HepG2 (cell line): Measurements from ENCODE around the gene SVBP. TPM values are rescaled to one million over a fixed set of nuclear protein-coding genes. Genes with fewer than 3 reads are reported as not detected.

Experiments used
- ATAC-seq: fragments of 200-7000 bp; cut with Tn5 transposase; 3 replicates; pipeline ENCODE4 v1.9.1; 2020; ENCODE audit warnings: mild to moderate bottlenecking, moderate library complexity
- BruUV-seq: library from RNA; stranded (reverse); fragments of 400-500 nt; replicated peaks from 2 replicates; lab custom pipeline; 2021; lab: Mats Ljungman, UMichigan
- CTCF ChIA-PET: fragments of 300-600 bp; formaldehyde crosslinking; extraction: SDS; loops from one replicate; lab custom pipeline; 2021; ENCODE audit warnings: low total read pairs, inconsistent platforms, low intra/inter-chr PET ratio; lab: Yijun Ruan, JAX
- POLR2A ChIA-PET: fragments of 350-600 bp; sonication (Branson Sonifier 250); formaldehyde crosslinking; loops from one replicate; lab custom pipeline; 2020; ENCODE audit warnings: antibody characterized with exemption, inconsistent platforms; lab: Yijun Ruan, JAX
- DNase-seq: peaks from one replicate; pipeline ENCODE4 v3.0.0-alpha.2; 2015; ENCODE audit warnings: low spot score
- FAIRE-seq: peaks from 3 replicates; lab custom pipeline; 2011; peaks lifted over from hg19 to GRCh38; lab: Jason Lieb, UNC
- H2AFZ ChIP-seq: one replicate; pipeline ENCODE4 v1.6.1; 2011; ENCODE audit warnings: low read length, inconsistent platforms
- H3K27ac ChIP-seq: fragments of 300-600 bp; 3 replicates; pipeline ENCODE4 v1.8.0; 2011; ENCODE audit warnings: mixed run types, mild to moderate bottlenecking, mixed read lengths, low read length, inconsistent platforms; ENCODE audit not compliant: insufficient read depth; ENCODE audit errors: extremely low read length
- H3K27me3 ChIP-seq, 2 experiments: fragments of 200-600 bp in 1 of 2; 2 replicates in 1 of 2; 3 replicates in 1 of 2; pipeline versions ENCODE4 v1.6.0 to v1.8.0; 2011; ENCODE audit warnings: low read length in 2 of 2, mild to moderate bottlenecking in 2 of 2, moderate library complexity in 2 of 2, inconsistent platforms in 1 of 2; ENCODE audit not compliant: insufficient read depth in 2 of 2, control insufficient read depth in 1 of 2
- H3K36me3 ChIP-seq, 2 experiments: fragments of 200-600 bp in 1 of 2; replicated peaks in 1 of 2; 2 replicates in 1 of 2; 3 replicates in 1 of 2; pipeline versions ENCODE4 v1.5.1 to v1.8.0; 2011; ENCODE audit warnings: low read length in 2 of 2, inconsistent platforms in 1 of 2; ENCODE audit not compliant: insufficient read depth in 2 of 2, control insufficient read depth in 1 of 2
- H3K4me1 ChIP-seq: 2 replicates; pipeline ENCODE4 v1.5.1; 2012; ENCODE audit warnings: low read length, inconsistent platforms; ENCODE audit not compliant: insufficient read depth
- H3K4me2 ChIP-seq: 2 replicates; pipeline ENCODE4 v1.6.0; 2011; ENCODE audit warnings: low read depth, low read length, inconsistent platforms
- H3K4me3 ChIP-seq, 3 experiments: fragments of 200-600 bp in 1 of 3; sonication (generic), shearing (Covaris generic) in 1 of 3; replicated peaks in 1 of 3; 2 replicates each; pipeline ENCODE4 v1.5.1; 2011 to 2016; ENCODE audit warnings: low read length in 3 of 3, inconsistent platforms in 2 of 3, low read depth in 2 of 3, mild to moderate bottlenecking in 2 of 3, control low read depth in 1 of 3, mixed read lengths in 1 of 3; ENCODE audit not compliant: insufficient read depth in 1 of 3
- H3K79me2 ChIP-seq: one replicate; pipeline ENCODE4 v1.6.1; 2011; ENCODE audit warnings: low read length, inconsistent platforms; ENCODE audit not compliant: insufficient read depth
- H3K9ac ChIP-seq: 2 replicates; pipeline ENCODE4 v1.6.0; 2011; ENCODE audit warnings: mild to moderate bottlenecking, low read depth, low read length, inconsistent platforms; ENCODE audit not compliant: insufficient read depth
- H3K9me3 ChIP-seq: 2 replicates; pipeline ENCODE4 v1.5.1; 2012; ENCODE audit warnings: mild to moderate bottlenecking, low read length
- H4K20me1 ChIP-seq: 2 replicates; pipeline ENCODE4 v1.6.0; 2011; ENCODE audit warnings: inconsistent platforms, mild to moderate bottlenecking, low read length, moderate library complexity; ENCODE audit not compliant: insufficient read depth
- ELF1 ChIP-seq: sonication (generic); formaldehyde crosslinking; IDR thresholded peaks from 2 replicates; pipeline ENCODE4 v1.4.0; 2020; ENCODE audit warnings: missing genetic modification reagents
- FOXK1 ChIP-seq: sonication (generic); formaldehyde crosslinking; IDR thresholded peaks from 2 replicates; pipeline ENCODE4 v1.4.0; 2020; ENCODE audit warnings: low read depth, missing genetic modification reagents, borderline replicate concordance
- KLF12 ChIP-seq: sonication (generic); formaldehyde crosslinking; IDR thresholded peaks from 2 replicates; pipeline ENCODE4 v1.4.0; 2020; ENCODE audit warnings: missing genetic modification reagents, borderline replicate concordance
- RERE ChIP-seq: IDR thresholded peaks from 2 replicates; pipeline ENCODE4 v1.6.1; 2016; ENCODE audit warnings: low read depth, missing genetic modification reagents, missing compliant biosample characterization
- SNRNP70 ChIP-seq: fragments of 200-400 bp; formaldehyde crosslinking; IDR thresholded peaks from 2 replicates; pipeline ENCODE4 v1.6.1; 2017; ENCODE audit warnings: mild to moderate bottlenecking, low read depth, low read length, moderate library complexity
- SP1 ChIP-seq, 2 experiments: fragments of 450-650 bp in 1 of 2; sonication (generic) in 1 of 2; formaldehyde crosslinking in 1 of 2; IDR thresholded peaks; 2 replicates each; pipeline versions ENCODE4 v1.4.0 to v1.6.1; 2016 to 2020; ENCODE audit warnings: missing genetic modification reagents in 1 of 2
- ZBTB10 ChIP-seq: sonication (generic); formaldehyde crosslinking; IDR thresholded peaks from 2 replicates; pipeline ENCODE4 v1.4.0; 2020; ENCODE audit warnings: missing genetic modification reagents, borderline replicate concordance
- ZBTB20 ChIP-seq: sonication (generic); formaldehyde crosslinking; IDR thresholded peaks from 2 replicates; pipeline ENCODE4 v1.8.1; 2023; ENCODE audit warnings: missing genetic modification reagents, low read depth, mild to moderate bottlenecking, borderline replicate concordance
- ZNF362 ChIP-seq: sonication (generic); formaldehyde crosslinking; IDR thresholded peaks from 2 replicates; pipeline ENCODE4 v1.4.0; 2020; ENCODE audit warnings: missing genetic modification reagents, mild to moderate bottlenecking, borderline replicate concordance
- WGBS: methylation state at CpG from one replicate; pipeline ENCODE4 v1.1.6; 2017; ENCODE audit warnings: low lambda C conversion rate; 5-methylcytosine and 5-hydroxymethylcytosine counted together
- in situ Hi-C: cut with HindIII; loops from 2 replicates; pipeline ENCODE4 v1.10.0; 2017; ENCODE audit warnings: low pct_unique_long_range_greater_than_20kb; ENCODE audit not compliant: extremely low pct_ligation_motif_present
- intact Hi-C: fragments of 100-400 bp; cut with micrococcal nuclease; formaldehyde crosslinking; loops from one replicate; pipeline ENCODE4 v1.10.0; 2022; ENCODE audit not compliant: unreplicated experiment
- polyA plus RNA-seq, 8 experiments: library from polyadenylated mRNA; depleted of rRNA in 3 of 8; stranded (reverse) in 7 of 8; unstranded in 1 of 8; fragments of >200 nt; fragmentation: Illumina TruSeq in 4 of 8; extraction: Trizol in 4 of 8; gene quantifications; 2 replicates each; pipeline versions ENCODE4 v1.2.1 to v1.2.3, GENCODE V29; 2011 to 2016; ENCODE audit warnings: low read depth in 4 of 8, missing spikeins in 1 of 8, mixed read lengths in 1 of 8; ENCODE audit not compliant: insufficient read depth in 1 of 8
- total RNA-seq, 5 experiments: library from RNA; depleted of rRNA; stranded (reverse); fragments of >200 nt; fragmentation: Illumina TruSeq; extraction: Trizol; gene quantifications; 2 replicates each; pipeline ENCODE4 v1.2.3, GENCODE V29; 2016; ENCODE audit warnings: low read depth in 1 of 5
- TF ChIP-seq, protein P1 (sequence below): sonication (generic); formaldehyde crosslinking; IDR thresholded peaks from 2 replicates; pipeline ENCODE4 v1.5.0; 2020; ENCODE audit warnings: mild to moderate bottlenecking, missing genetic modification reagents, moderate library complexity

The SVBP gene
- total and polyA plus RNA-seq, 2 of the 13 experiments (the other 11 are each of a cell fraction or from before 2014, with no cell fraction given), result 28.8 to 48.2 TPM

GRCh38 chr1:42834803-42835202, 17.6 kb upstream of the SVBP start:
- intact Hi-C loops, result no loop called here
- Histone ChIP-seq H3K9ac (no peak overlapping the region), H3K9me3 (no peaks in the 10 kb centered on the region), H3K4me1 (no peaks in the 10 kb centered on the region), H3K4me3 (no peak overlapping the region), H3K27me3 (no peaks in the 10 kb centered on the region), H2AFZ (no peak overlapping the region), H3K79me2 (no peaks in the 10 kb centered on the region), H4K20me1 (no peaks in the 10 kb centered on the region), H3K27ac (no peak overlapping the region), H3K4me2 (no peak overlapping the region), H3K36me3 (no peaks in the 10 kb centered on the region)
- FAIRE-seq, result no peak
- in situ Hi-C loops, result no loop called here
- ChIA-PET CTCF (no interaction called here), POLR2A (no interaction called here)
- no peak for ATAC-seq
- DNase-seq, result no peak
- BruUV-seq, result no TSS peak
- WGBS, result 90% methylated on average over 5 of the region's 5 CpGs
- TF ChIP-seq RERE (CRISPR knock-in tag) (no peak), ZBTB20 (CRISPR knock-in tag) (no peak), ELF1 (CRISPR knock-in tag) (no peak), SP1 (IDR thresholded peaks at IDR 0.05) (no peak), SP1 (CRISPR knock-in tag; IDR thresholded peaks at IDR 0.05) (no peak), FOXK1 (no peak), SNRNP70 (no peak), KLF12 (no peak), ZBTB10 (no peak), ZNF362 (CRISPR knock-in tag) (no peak)
- TF ChIP-seq, protein P1, sequence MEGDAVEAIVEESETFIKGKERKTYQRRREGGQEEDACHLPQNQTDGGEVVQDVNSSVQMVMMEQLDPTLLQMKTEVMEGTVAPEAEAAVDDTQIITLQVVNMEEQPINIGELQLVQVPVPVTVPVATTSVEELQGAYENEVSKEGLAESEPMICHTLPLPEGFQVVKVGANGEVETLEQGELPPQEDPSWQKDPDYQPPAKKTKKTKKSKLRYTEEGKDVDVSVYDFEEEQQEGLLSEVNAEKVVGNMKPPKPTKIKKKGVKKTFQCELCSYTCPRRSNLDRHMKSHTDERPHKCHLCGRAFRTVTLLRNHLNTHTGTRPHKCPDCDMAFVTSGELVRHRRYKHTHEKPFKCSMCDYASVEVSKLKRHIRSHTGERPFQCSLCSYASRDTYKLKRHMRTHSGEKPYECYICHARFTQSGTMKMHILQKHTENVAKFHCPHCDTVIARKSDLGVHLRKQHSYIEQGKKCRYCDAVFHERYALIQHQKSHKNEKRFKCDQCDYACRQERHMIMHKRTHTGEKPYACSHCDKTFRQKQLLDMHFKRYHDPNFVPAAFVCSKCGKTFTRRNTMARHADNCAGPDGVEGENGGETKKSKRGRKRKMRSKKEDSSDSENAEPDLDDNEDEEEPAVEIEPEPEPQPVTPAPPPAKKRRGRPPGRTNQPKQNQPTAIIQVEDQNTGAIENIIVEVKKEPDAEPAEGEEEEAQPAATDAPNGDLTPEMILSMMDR (CRISPR knock-in tag), result no peak
